ENCODE measurements around the gene SMAD9.

Gene SMAD9

GRCh38 chr13:36919833-36920615 lies at the start of gene SMAD9:
Gene SMAD9, minus strand, starts transcription at chr13:36920238. Its CDS starts 40,549 bp downstream, at chr13:36879689.
- no peak for TF ChIP-seq POLR2A (IDR thresholded peaks at IDR 0.05; ENCODE audit: low read depth, low read length)
- FAIRE-seq (no peak), DNase-seq (ENCODE audit: insufficient read length, low spot score) (peak; percentile 8)

GRCh38 chr13:36966404-36966803 lies 46.4 kb upstream of the SMAD9 start:
- FAIRE-seq (no peak), DNase-seq (ENCODE audit: insufficient read length, low spot score) (no peak)
- no peak for TF ChIP-seq POLR2A (IDR thresholded peaks at IDR 0.05; ENCODE audit: low read depth, low read length)

GRCh38 chr13:36965767-36966166 lies 45.7 kb upstream of the SMAD9 start:
- no peak for TF ChIP-seq POLR2A (IDR thresholded peaks at IDR 0.05; ENCODE audit: low read depth, low read length)
- DNase-seq (ENCODE audit: insufficient read length, low spot score) (peak; percentile 26), FAIRE-seq (peak; percentile 89)

GRCh38 chr13:36959456-36960116 lies 39.5 kb upstream of the SMAD9 start:
- FAIRE-seq, result no peak
- no peak for TF ChIP-seq POLR2A (IDR thresholded peaks at IDR 0.05; ENCODE audit: low read depth, low read length)

GRCh38 chr13:36954542-36954941 lies 34.5 kb upstream of the SMAD9 start:
- no peak for DNase-seq (ENCODE audit: insufficient read length, low spot score)
- TF ChIP-seq POLR2A (IDR thresholded peaks at IDR 0.05; ENCODE audit: low read depth, low read length), result no peak
- no peak for FAIRE-seq

More at GRCh38 chr13:36959456-36960116, 39.5 kb upstream of the SMAD9 start:
- no peak for DNase-seq (ENCODE audit: insufficient read length, low spot score)

- DNase-seq (ENCODE audit: insufficient read length, low spot score) (no peak), FAIRE-seq (no peak)
- TF ChIP-seq POLR2A (IDR thresholded peaks at IDR 0.05; ENCODE audit: low read depth, low read length), result no peak
Observed at GRCh38 chr13:36950920-36951319, 30.9 kb upstream of the SMAD9 start.

- TF ChIP-seq POLR2A (IDR thresholded peaks at IDR 0.05; ENCODE audit: low read depth, low read length), result no peak
- FAIRE-seq, result no peak
- no peak for DNase-seq (ENCODE audit: insufficient read length, low spot score)
Observed at GRCh38 chr13:36950330-36950729, 30.3 kb upstream of the SMAD9 start.

GRCh38 chr13:36945078-36945477 lies 25.0 kb upstream of the SMAD9 start:
- no peak for TF ChIP-seq POLR2A (IDR thresholded peaks at IDR 0.05; ENCODE audit: low read depth, low read length)
- FAIRE-seq (no peak), DNase-seq (ENCODE audit: insufficient read length, low spot score) (no peak)

GRCh38 chr13:36925603-36926002 lies 5.6 kb upstream of the SMAD9 start:
- no peak for DNase-seq (ENCODE audit: insufficient read length, low spot score)
- FAIRE-seq, result no peak
- TF ChIP-seq POLR2A (IDR thresholded peaks at IDR 0.05; ENCODE audit: low read depth, low read length), result no peak

- FAIRE-seq (no peak), DNase-seq (ENCODE audit: insufficient read length, low spot score) (no peak)
- no peak for TF ChIP-seq POLR2A (IDR thresholded peaks at IDR 0.05; ENCODE audit: low read depth, low read length)
Observed at GRCh38 chr13:36924001-36924400, 4.0 kb upstream of the SMAD9 start.

GRCh38 chr13:36921631-36922301 lies 1.7 kb upstream of the SMAD9 start:
- no peak for FAIRE-seq

GRCh38 chr13:36920616-36921185 lies 663 bp upstream of the SMAD9 start:
- TF ChIP-seq POLR2A (IDR thresholded peaks at IDR 0.05; ENCODE audit: low read depth, low read length), result no peak
- no peak for FAIRE-seq
- no peak for DNase-seq (ENCODE audit: insufficient read length, low spot score)

More at GRCh38 chr13:36921631-36922301, 1.7 kb upstream of the SMAD9 start:
- TF ChIP-seq POLR2A (IDR thresholded peaks at IDR 0.05; ENCODE audit: low read depth, low read length), result no peak
- DNase-seq (ENCODE audit: insufficient read length, low spot score), result no peak

GRCh38 chr13:36919171-36919832 lies 736 bp downstream of the SMAD9 start:
- no peak for DNase-seq (ENCODE audit: insufficient read length, low spot score)
- no peak for TF ChIP-seq POLR2A (IDR thresholded peaks at IDR 0.05; ENCODE audit: low read depth, low read length)
- no peak for FAIRE-seq
